ENCODE data around the gene TJP3.

The TJP3 gene

DNA sequence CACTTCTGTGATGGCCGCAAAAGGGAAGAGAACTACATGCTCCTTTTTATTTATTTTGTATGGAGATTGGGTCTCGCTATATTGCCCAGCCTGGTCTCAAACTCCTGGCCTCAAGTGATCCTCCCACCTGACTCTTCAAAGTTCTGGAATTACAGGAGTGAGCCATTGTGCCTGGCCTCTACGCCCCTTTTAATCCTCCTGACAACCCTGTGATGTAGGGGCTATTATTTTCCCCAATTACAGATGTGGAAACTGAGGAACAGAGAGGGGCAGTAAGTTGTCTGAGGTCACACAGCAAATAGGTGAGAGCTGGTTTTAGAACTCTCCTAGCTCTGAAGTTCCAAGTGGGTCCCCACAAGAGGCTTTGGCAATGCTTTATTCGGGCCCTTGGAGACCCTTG is 11.7 kb downstream of the TJP3 start:
- no peak for DNase-seq

DNA sequence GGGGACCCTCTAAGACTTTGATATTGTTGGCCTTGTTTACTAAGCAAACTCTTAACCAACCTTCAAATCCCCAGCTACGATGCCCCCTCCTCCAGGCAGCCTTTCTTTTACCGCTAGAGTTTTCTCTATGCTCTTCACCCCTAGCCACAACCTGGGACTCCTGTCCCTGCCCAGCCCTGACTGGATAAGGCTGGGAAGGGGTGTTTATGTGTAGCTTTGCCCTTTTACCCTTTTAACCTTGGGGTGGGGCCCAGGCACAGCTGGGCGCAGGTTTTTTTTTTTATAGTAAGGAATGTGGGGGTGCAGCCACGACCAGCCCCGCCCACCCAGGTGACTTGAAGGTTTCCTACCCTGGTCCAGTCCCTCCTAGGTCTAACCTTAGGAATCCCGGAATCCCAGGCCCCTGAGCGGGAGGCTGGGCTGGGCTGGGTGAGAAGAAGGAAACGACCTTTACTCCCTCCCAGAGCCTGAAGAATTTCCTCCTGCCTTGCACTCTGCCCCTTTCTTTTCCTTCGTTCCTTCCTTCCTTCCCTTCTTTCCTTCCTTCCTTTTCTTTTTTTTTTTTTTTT is 12.2 kb downstream of the TJP3 start:
- DNase-seq = no peak

DNA sequence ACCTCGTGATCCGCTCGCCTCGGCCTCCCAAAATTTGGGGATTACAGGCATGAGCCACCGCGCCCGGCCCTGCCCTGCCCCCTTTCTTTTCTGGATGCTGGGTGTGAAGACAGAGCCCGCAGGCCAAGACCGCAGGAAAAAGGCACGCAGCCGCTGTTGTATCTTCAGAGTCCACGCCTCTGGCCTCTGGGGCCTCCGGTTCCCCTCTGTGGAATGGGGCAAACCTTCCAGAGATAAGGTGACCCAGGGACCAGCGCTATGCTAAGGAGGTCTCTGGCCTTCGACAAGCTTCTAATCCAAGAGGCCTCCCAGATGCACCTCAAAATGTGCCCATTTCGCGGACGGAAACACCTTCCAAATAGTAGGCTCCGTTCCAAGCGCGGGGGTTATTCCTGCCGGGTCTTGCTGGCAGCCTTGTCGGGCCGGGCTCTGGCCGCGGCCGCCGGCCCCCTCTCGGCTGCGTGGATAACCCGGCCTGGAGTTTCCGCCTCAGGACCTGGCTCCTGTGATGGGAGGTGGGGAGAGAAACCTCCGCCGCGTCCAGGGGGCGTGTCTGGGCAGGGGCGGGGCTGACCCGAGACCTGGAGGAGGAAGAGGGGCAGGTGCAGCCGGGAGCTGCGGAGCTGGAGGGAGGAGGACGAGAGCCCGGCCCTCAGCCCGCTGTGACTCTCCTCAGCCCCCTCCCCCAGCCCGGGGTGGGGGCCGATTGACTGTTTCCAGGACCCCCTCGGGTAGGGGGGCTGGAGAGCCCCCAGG is 13.1 kb downstream of the TJP3 start:
- DNase-seq = peak; percentile 74

DNA sequence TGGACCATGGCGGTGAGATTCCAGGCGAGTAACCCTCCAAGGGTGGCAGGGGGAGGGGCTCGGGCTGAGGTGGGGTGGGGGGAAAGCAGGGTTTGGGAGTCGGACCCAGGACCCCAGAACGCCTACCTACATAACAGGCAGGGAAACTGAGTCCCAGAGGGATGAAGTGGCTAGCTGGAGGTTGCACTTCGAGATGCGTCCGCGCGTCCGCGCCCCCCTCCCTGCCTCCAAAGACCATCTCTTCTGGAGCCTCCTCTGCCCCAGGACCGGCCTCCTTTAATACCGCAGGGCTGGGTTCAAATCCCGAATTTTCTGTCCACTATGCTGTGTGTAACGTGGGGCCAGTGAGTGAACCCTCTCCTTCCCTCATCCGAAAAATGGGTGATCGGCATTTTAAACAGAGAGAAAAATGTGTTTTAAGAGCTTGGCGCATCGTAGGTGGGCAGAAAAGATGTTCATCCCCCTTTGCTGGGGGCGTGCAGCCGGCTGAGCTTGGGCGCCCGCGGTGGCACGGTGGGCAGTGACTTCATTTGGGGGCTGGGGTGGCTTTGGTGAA is 13.8 kb downstream of the TJP3 start:
- no peak for DNase-seq

DNA sequence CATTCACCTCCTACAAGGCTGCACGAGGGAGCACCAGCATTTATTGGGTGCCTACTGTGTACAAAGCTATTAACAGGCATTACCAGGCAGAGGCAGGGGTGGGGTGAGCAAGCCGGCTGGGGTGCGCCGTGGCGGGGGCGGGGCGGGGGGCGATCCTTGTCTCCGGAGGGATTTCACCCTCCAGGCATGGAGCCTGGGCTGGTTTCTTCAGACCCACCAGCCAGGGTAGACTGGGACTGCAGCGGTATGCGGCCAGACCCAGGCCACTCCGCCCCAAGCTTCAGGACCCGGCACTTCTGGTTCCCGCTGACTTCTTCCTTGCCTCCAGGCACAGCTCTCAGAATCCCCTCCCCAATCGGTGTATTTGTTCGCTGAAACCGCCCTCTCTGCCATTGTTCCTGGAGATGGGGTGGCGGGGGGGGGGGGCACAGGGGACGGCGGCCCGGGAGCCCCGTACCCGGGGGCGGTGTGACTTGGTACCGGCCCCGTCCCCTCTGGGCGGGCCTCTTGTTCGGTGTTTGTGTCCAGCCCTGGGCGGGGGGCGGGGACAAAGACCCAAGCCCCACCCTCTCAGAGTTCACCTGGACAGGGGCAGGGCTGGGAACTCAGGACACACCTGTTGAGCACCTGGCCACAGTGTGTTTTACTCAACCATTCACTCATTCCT is 14.4 kb downstream of the TJP3 start:
- no peak for DNase-seq

DNA sequence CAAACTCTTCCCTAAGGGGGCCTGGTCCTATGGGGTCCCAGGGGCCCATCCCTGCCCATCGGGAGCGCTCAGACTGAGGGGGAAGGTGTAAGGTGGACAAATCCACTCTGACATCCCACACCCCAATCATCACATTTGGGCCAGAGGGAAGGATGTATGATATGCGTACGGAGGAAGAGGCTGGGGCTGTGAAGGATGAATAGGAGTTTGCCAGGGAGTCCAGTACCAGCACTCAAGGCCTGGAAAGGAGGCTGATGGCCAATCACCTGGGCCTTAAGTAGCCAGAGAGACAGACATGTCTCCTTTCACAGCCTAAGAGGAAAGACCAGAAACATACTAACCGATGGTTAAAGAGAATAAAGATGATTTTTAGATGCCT is 14.9 kb downstream of the TJP3 start:
- no peak for DNase-seq

DNA sequence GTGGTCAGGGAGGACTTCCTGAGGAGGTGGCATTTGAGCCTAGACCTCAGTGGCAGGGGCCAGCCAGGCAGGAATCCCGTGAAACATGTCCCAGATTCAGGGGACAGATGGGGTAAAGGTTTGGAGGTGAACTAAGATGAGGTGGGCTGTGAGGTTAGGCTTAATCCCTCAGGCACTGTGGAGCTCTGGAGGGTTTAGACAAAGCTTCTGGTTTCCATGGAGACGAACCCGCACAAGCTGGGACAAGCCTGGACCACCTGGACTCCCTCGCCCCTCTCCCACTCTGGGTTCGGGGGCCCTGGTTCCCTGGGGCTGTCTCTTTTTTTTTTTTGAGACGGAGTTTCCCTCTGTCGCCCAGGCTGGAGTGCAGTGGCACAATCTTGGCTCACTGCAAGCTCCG is 15.7 kb downstream of the TJP3 start:
- DNase-seq = no peak

DNA sequence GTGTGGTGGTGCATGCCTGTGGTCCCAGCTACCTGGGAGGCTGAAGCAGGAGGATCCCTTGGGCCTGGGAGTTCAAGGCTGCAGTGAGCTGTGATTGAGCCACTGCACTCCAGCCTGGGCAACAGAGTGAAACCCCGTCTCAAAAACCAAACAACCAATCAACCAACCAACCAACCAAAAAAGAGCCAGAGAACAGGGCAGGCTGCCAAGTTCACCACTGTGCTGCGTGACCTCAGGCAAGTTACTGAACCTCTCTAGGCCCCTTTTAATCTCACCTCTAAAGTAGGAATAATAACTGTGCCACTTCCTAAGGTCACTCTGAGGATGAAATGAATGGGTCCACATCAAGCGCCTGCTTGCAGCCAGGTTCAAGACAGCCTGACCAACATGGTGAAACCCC is 16.9 kb downstream of the TJP3 start:
- DNase-seq = no peak

DNA sequence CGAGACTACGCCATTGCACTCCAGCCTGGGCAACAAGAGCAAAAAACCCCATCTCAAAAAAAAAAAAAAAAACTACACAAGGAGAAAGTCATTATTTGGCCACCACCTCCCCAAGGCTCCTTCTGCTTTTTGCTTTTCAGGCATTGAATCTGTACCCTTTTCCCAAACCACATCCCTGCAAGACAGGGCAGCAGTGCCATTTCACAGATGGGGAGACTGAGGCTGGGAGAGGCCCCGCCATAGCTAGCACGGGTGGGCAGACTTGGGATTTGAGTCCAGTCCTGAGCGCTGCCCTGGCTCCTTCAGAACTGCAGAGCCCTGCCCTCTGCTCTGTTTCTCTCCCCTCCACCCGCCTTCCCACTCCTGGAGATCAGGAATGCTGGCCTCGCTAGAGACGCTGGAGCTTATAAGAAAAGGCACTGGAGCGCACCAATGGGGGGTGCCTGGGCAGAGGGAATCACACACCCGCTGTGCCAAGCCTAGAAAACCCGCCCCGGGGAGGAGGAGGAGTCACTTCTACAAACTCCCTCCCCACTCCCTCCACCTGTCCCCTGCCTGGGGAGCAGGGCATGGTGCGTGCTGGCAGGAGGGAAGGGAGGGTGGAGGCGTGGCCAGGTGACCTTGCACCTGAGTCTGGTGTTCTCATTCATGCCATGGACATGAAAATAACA is 17.6 kb downstream of the TJP3 start:
- DNase-seq = no peak

DNA sequence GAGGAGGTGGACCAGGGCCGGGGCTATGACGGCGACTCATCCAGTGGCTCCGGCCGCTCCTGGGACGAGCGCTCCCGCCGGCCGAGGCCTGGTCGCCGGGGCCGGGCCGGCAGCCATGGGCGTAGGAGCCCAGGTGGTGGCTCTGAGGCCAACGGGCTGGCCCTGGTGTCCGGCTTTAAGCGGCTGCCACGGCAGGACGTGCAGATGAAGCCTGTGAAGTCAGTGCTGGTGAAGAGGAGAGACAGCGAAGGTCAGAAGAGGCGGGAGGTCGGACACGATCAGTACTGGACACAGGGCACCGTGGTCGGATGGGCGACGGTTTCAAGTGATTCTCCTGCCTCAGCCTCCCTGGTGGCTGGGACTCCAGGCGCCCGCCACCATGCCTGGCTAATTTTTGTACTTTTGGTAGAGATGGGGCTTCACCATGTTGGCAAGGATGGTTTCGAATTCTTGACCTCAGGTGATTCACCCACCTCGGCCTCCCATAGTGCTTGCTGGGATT is 22.3 kb downstream of the TJP3 start:
- DNase-seq = no peak

DNA sequence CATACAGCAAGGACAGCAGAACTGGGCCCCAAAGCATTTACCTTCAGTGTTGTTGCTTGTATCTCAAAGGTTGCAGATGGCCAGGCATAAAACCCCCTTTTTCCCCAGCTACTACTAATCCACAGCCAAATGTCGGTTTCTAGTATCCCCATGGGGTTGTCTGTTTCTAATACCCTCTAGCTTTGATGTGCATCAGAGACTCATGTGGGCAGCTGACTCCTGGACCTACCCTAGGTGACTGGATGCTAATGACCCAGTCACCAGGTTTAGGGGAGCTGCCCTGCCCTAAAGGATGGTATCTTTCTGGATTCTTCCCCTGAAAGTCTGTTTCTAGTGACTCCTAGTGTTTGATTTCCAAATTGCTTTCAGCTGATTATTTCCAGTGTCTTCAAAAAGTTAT is 23.9 kb downstream of the TJP3 start:
- no peak for DNase-seq

DNA sequence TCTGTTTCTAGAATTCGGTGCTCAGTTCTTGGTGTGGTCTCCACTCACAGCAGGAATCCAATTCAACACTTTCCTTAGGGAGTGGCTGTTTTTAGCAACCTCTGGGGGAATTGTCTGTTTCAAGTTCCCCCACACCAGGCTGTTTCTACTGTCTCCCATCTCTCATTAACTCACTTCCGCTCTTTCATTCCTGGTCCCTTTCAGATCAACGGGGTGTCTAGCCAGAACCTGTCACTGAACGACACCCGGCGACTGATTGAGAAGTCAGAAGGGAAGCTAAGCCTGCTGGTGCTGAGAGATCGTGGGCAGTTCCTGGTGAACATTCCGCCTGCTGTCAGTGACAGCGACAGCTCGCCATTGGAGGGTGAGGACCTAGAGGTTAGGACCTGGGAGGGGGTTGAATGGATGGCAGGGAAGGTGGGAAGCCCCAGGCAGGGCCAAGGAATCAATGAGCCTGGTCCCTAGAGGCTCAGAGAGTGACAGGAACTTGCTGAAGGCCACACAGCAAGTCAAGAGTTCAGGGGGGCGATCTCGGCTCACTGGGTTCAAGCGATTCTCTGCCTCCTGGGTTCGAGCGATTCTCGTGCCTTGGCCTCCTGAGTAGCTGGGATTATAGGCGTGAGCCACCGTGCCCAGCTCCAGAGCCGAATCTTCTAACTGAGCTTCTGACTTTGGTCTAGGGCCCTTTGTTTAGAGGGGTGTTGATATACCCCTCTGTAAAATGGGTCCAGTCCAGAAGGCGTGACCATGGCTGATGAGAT is 25.5 kb downstream of the TJP3 start:
- DNase-seq = no peak

DNA sequence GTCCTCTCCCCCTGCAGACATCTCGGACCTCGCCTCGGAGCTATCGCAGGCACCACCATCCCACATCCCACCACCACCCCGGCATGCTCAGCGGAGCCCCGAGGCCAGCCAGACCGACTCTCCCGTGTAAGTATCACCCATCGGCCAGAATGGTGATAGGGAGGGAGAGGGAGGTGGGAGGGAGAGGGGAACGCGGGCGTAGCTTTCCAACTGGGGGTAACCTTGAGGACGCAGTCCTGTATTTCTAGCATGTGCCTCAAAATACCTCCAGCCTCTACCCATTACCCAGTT is 26.1 kb downstream of the TJP3 start:
- DNase-seq = no peak

DNA sequence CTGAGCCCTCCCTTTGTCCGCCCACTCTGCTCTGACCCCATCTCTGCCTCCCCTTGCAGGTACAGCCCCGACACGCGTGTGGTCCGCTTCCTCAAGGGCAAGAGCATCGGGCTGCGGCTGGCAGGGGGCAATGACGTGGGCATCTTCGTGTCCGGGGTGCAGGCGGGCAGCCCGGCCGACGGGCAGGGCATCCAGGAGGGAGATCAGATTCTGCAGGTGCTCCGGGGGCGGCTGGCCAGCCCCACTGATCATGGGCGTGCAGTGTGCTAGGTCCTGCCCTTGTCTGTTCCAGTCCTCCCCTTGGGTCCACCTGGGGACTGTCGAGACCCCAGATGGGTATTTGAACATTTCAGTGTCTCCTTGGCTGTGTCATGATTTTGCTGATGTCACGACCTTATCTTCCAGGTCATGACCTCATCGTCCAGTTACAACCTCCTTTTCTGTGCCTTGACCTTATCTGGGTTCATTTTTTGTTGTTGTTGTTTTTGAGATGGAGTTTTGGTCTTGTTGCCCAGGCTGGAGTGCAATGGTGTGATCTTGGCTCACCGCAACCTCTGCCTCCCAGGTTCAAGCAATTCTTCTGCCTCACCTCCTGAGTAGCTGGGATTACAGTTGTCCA is 28.0 kb downstream of the TJP3 start:
- DNase-seq = no peak

DNA sequence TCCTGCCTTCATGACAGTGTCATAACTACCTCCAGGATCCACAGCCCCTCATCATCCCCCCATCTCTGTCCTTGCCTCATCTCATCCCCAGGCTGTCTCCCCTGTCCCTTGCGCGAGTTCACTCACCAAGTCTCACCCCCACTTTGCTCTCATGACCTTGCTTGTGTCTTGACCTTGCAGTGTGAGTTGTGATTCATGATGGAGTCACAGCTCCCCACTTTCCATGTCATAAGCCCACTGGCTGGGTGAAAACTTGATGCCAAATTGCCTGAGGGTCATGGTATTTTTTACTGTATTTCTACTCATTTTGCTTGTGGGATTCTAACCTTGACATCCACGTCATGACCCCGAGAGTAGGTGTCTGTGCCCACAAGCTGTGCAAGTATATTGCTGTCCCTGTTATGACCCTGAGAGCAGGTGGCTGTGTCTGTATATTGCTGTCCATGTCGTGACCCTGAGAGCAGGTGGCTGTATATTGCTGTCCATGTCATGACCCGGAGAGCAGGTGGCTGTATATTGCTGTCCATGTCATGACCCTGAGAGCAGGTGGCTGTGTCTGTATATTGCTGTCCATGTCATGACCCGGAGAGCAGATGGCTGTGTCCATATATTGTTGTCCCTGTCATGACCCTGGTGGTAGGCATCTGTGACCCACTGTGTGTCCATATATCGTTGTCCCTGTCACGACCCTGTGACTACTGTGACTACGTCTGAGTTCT is 29.5 kb downstream of the TJP3 start:
- no peak for DNase-seq

DNA sequence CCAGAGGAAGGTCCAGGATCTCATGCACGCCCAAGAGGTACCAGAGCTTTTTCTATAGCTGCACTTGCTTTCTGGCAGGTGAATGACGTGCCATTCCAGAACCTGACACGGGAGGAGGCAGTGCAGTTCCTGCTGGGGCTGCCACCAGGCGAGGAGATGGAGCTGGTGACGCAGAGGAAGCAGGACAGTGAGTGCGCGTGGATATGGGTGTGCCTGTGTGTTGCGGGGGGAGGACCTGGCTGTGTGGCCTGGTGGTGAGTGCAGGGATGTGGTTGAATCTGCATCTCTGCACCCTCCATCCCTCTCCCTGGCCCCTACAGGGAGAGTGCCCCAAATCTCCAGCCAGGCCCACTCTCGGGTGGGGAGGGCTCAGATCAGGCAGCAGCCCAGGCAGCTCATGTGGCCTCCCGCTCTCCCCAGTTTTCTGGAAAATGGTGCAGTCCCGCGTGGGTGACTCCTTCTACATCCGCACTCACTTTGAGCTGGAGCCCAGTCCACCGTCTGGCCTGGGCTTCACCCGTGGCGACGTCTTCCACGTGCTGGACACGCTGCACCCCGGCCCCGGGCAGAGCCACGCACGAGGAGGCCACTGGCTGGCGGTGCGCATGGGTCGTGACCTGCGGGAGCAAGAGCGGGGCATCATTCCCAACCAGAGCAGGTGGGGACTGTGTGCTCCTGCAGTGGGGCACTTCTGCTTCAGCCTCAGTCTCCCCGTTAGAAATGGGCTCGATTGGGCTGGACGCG is 30.5 kb downstream of the TJP3 start:
- no peak for DNase-seq

DNA sequence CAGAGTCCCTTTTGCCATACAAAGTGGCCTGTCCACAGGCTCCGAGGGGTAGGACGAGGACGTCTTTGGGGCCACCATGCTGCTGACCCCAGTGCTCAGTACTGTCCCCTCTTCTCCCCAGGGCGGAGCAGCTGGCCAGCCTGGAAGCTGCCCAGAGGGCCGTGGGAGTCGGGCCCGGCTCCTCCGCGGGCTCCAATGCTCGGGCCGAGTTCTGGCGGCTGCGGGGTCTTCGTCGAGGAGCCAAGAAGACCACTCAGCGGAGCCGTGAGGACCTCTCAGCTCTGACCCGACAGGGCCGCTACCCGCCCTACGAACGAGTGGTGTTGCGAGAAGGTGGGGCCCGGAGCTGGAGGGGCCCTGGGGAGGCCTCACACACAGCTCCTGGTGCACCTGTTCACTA is 32.2 kb downstream of the TJP3 start:
- no peak for DNase-seq

DNA sequence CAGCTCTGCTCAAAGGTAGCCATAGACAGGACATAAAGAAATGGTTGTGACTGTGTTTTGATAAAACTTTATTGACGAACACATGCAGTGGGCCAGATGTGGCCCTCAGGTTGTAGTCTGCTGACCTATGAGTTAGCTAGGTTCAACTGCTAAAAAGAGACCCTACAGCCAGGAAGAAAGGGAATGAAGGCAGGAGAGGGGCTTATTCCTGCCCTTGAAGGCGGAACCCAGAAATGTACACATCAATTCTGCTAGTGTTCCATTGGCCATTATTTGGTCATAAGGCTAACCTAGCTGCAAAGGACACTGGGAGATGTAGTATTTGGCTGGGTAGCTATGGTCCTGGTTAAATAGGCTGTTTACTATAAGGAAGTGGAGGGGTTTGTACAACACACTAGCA is 35.3 kb downstream of the TJP3 start:
- no peak for DNase-seq

DNA sequence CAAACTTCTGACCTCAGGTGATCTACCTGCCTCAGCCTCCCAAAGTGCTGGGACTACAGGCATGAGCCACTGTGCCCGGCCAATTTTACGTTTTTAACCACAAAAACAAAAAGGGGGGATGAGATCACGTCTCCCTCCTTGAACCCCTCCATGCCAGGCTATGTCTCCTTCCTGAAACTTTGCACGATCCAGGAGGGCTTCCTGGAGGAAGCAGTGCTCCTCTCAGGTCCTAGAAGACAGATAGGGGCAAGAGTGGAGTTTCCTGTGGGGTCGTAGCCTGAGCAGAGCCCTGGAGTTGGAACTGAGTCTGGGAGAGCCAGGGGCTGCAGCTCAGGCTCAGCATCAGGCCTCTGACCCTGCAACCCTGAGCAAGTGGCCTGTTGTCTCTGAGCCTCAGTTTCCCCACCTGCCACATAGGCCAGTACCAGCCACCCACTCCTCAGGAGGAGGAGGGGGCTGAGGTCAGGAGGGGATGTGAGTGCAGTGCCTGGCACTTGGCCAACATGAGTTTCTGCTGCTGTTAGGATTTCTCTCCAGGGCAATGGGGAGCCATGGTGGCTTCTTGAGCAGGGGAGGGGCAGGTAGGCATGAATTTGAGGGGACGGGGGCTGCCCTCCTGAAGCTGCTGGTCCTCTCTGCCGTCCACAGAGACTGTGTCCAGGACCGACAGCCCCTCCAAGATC is 37.3 kb downstream of the TJP3 start:
- no peak for DNase-seq

DNA sequence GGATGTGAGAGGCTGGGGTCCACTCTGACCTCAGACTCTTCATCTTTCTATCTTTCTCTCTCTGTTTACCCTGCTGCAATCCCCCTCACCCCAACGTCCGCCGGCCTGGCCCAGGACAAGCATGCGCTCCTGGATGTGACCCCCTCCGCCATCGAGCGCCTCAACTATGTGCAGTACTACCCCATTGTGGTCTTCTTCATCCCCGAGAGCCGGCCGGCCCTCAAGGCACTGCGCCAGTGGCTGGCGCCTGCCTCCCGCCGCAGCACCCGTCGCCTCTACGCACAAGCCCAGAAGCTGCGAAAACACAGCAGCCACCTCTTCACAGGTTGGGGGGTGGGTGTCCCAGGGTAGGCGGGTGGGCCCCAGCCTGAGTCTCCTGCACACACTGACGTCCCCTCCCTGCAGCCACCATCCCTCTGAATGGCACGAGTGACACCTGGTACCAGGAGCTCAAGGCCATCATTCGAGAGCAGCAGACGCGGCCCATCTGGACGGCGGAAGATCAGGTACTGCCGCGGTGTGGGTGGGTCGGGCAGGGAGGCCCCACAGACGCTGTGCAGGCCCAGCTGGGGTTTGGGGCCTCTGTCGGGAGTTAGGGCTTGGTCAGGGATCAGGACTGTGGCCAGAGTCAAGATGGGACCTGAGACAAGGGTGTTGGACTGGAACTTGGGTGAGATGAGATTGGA is 38.3 kb downstream of the TJP3 start:
- no peak for DNase-seq
